GM12878 (cell line): ENCODE measurements around the gene CCDC194. TPM values are rescaled to one million over a fixed set of nuclear protein-coding genes. Genes with fewer than 3 reads are reported as not detected.
"Not testable (repeated sequence)": the region's sequence is repeated elsewhere in the genome, so short reads cannot be mapped to it uniquely, and the experiment has no call there.

Source experiments
- ATAC-seq: fragments of 200-7000 bp; cut with Tn5 transposase; 3 replicates; pipeline ENCODE4 v1.9.1; 2020; ENCODE audit warnings: mild to moderate bottlenecking, moderate library complexity
- BruUV-seq: library from RNA; stranded (reverse); fragments of 400-500 nt; replicated peaks from 2 replicates; lab custom pipeline; 2021; lab: Mats Ljungman, UMichigan
- CTCF ChIA-PET: fragments of 300-600 bp; sonication (Branson Sonifier 250); formaldehyde crosslinking; extraction: SDS; loops from one replicate; lab custom pipeline; 2021; ENCODE audit warnings: inconsistent platforms; lab: Yijun Ruan, JAX
- POLR2A ChIA-PET: fragments of 350-600 bp; formaldehyde crosslinking; extraction: SDS; loops from one replicate; lab custom pipeline; 2021; ENCODE audit warnings: inconsistent platforms; lab: Charles Lee
- RAD21 ChIA-PET: fragments of 300-600 bp; sonication (Branson Sonifier 250); formaldehyde crosslinking; loops from one replicate; lab custom pipeline; 2023; ENCODE audit warnings: antibody characterized with exemption; ENCODE audit not compliant: unreplicated experiment; lab: Charles Lee
- SMC1A ChIA-PET: fragments of 300-600 bp; sonication (Branson Sonifier 250); formaldehyde crosslinking; loops from one replicate; lab custom pipeline; 2023; ENCODE audit not compliant: unreplicated experiment, uncharacterized antibody; lab: Charles Lee
- DNase-seq: peaks from one replicate; pipeline ENCODE4 v3.0.0-alpha.2; 2011; ENCODE audit warnings: low read depth, low spot score
- FAIRE-seq: peaks from 3 replicates; lab custom pipeline; 2011; peaks lifted over from hg19 to GRCh38; lab: Jason Lieb, UNC
- H2AFZ ChIP-seq: 2 replicates; pipeline ENCODE4 v1.6.0; 2011; ENCODE audit warnings: low read depth, low read length, control low read depth; ENCODE audit not compliant: control insufficient read depth
- H3K27ac ChIP-seq: 2 replicates; pipeline ENCODE4 v1.5.1; 2011; ENCODE audit warnings: control low read depth; ENCODE audit not compliant: control insufficient read depth, insufficient read depth
- H3K27me3 ChIP-seq, 2 experiments: replicated peaks in 1 of 2; 2 replicates each; pipeline versions ENCODE4 v1.6.0 to v1.6.1; 2011; ENCODE audit warnings: low read length in 1 of 2; ENCODE audit not compliant: control insufficient read depth in 2 of 2, insufficient read depth in 2 of 2
- H3K36me3 ChIP-seq, 2 experiments: 2 replicates each; pipeline ENCODE4 v1.5.1; 2011; ENCODE audit warnings: low read length in 1 of 2; ENCODE audit not compliant: control insufficient read depth in 2 of 2, insufficient read depth in 2 of 2
- H3K4me1 ChIP-seq: 2 replicates; pipeline ENCODE4 v1.6.1; 2011; ENCODE audit warnings: mild to moderate bottlenecking, low read length, moderate library complexity, mixed read lengths; ENCODE audit not compliant: control insufficient read depth, insufficient read depth
- H3K4me2 ChIP-seq: 2 replicates; pipeline ENCODE4 v1.6.0; 2011; ENCODE audit warnings: control low read depth; ENCODE audit not compliant: control insufficient read depth, insufficient read depth
- H3K4me3 ChIP-seq: fragments of 200-600 bp; sonication (generic); 2 replicates; pipeline ENCODE4 v1.5.1; 2016
- H3K79me2 ChIP-seq: 2 replicates; pipeline ENCODE4 v1.6.0; 2011; ENCODE audit warnings: low read length; ENCODE audit not compliant: control insufficient read depth, insufficient read depth
- H3K9ac ChIP-seq: 2 replicates; pipeline ENCODE4 v1.8.0; 2011; ENCODE audit warnings: low read length, control low read depth, mixed read lengths; ENCODE audit not compliant: control insufficient read depth, insufficient read depth
- H3K9me3 ChIP-seq: replicated peaks from 3 replicates; pipeline ENCODE4 v1.5.1; 2011; ENCODE audit warnings: mild to moderate bottlenecking, low read length; ENCODE audit not compliant: control insufficient read depth, insufficient read depth
- H4K20me1 ChIP-seq: 2 replicates; pipeline ENCODE4 v1.6.0; 2011; ENCODE audit not compliant: control insufficient read depth, insufficient read depth
- BMI1 ChIP-seq: fragments of 450-650 bp; IDR thresholded peaks from 2 replicates; pipeline ENCODE4 v1.6.1; 2016; ENCODE audit warnings: mild to moderate bottlenecking, moderate library complexity, borderline replicate concordance
- ETV6 ChIP-seq, 2 experiments: fragments of 450-650 bp in 1 of 2; IDR thresholded peaks in 1 of 2; conservative IDR thresholded peaks in 1 of 2; 2 replicates each; pipeline ENCODE4 v1.6.1; 2014; ENCODE audit warnings: antibody characterized with exemption in 1 of 2, borderline replicate concordance in 1 of 2, low read depth in 1 of 2, mild to moderate bottlenecking in 1 of 2, moderate library complexity in 1 of 2
- FOXK2 ChIP-seq: fragments of 450-650 bp; IDR thresholded peaks from 2 replicates; pipeline ENCODE4 v1.6.1; 2017; ENCODE audit warnings: mild to moderate bottlenecking, moderate library complexity
- IKZF1 ChIP-seq: fragments of 450-650 bp; conservative IDR thresholded peaks from 2 replicates; pipeline ENCODE4 v1.6.1; 2017; ENCODE audit warnings: antibody characterized with exemption, mild to moderate bottlenecking
- LARP7 ChIP-seq: fragments of 450-650 bp; IDR thresholded peaks from 2 replicates; pipeline ENCODE4 v1.6.1; 2017; ENCODE audit warnings: mild to moderate bottlenecking
- NFXL1 ChIP-seq: fragments of 450-650 bp; IDR thresholded peaks from 2 replicates; pipeline ENCODE4 v1.6.1; 2017; ENCODE audit warnings: antibody characterized with exemption, mild to moderate bottlenecking, borderline replicate concordance
- SIN3A ChIP-seq: IDR thresholded peaks from 2 replicates; pipeline ENCODE4 v1.6.1; 2012; ENCODE audit warnings: low read depth, low read length, improper control_type of control experiment
- SUPT20H ChIP-seq: IDR thresholded peaks from 2 replicates; pipeline ENCODE4 v1.6.1; 2011; ENCODE audit warnings: low read depth, mild to moderate bottlenecking, low read length, moderate library complexity, borderline replicate concordance; ENCODE audit not compliant: control insufficient read depth
- ZNF592 ChIP-seq: fragments of 450-650 bp; IDR thresholded peaks from 2 replicates; pipeline ENCODE4 v1.6.1; 2017; ENCODE audit warnings: mild to moderate bottlenecking, moderate library complexity
- WGBS: methylation state at CpG from one replicate; pipeline ENCODE4 v1.1.6; 2016; ENCODE audit warnings: low lambda C conversion rate; ENCODE audit not compliant: insufficient replicate concordance, insufficient coverage; ENCODE audit errors: missing lambda C conversion rate; 5-methylcytosine and 5-hydroxymethylcytosine counted together
- in situ Hi-C: fragments of 300-500 bp; cut with MboI; formaldehyde crosslinking; loops from 9 replicates; pipeline ENCODE4 v1.14.3; 2018; ENCODE audit warnings: mixed read lengths
- intact Hi-C: fragments of 100-400 bp; cut with micrococcal nuclease; formaldehyde crosslinking; loops from one replicate; pipeline ENCODE4 v1.14.2; 2022; ENCODE audit not compliant: unreplicated experiment
- polyA plus RNA-seq, 11 experiments: library from polyadenylated mRNA; depleted of rRNA in 4 of 11; unstranded in 6 of 11; stranded (reverse) in 5 of 11; fragments of >200 nt; fragmentation: Nextera tagmentation in 4 of 11; fragmentation: Illumina TruSeq in 1 of 11; extraction: Ambion mirVana in 4 of 11; extraction: Trizol in 1 of 11; gene quantifications; 1 replicate in 1 of 11; 2 replicates in 10 of 11; pipeline versions ENCODE4 v1.2.1 to v1.2.3, GENCODE V29; 2011 to 2016; ENCODE audit warnings: inconsistent platforms in 2 of 11, missing spikeins in 2 of 11, low read depth in 1 of 11
- total RNA-seq, 4 experiments: library from RNA; depleted of rRNA in 3 of 4; stranded (reverse); fragments of >200 nt in 3 of 4; fragmentation: Illumina TruSeq in 1 of 4; extraction: Trizol in 1 of 4; gene quantifications; 2 replicates each; pipeline versions ENCODE4 v1.2.1 to v1.2.3, GENCODE V29; 2013 to 2021

The CCDC194 gene
- total and polyA plus RNA-seq, 10 of the 15 experiments (the other 5 are each of a cell fraction or from before 2014, with no cell fraction given): 0.07 to 3.4 (median 0.97) TPM

- TF ChIP-seq ZNF592 (no peak), LARP7 (no peak), SIN3A (no peak), BMI1 (no peak), ETV6 (conservative IDR thresholded peaks at IDR 0.05 in 1 of 2, IDR thresholded peaks at IDR 0.05 in 1 of 2; ENCODE audit: borderline replicate concordance in 1 of 2, low read depth in 1 of 2) (no peak), SUPT20H (no peak), NFXL1 (no peak), FOXK2 (no peak), IKZF1 (no peak)
Measured at GRCh38 chr19:17365361-17365760, 28.6 kb downstream of the CCDC194 start (continued).

GRCh38 chr19:17363852-17364605 lies 30.0 kb downstream of the CCDC194 start:
- H3K79me2 ChIP-seq, intact Hi-C loops, in situ Hi-C loops, H3K27me3 ChIP-seq, H2AFZ ChIP-seq, H3K4me1 ChIP-seq, DNase-seq, BruUV-seq, SMC1A ChIA-PET, H3K27ac ChIP-seq, RAD21 ChIA-PET, H3K9ac ChIP-seq, H4K20me1 ChIP-seq, H3K36me3 ChIP-seq, FAIRE-seq, POLR2A ChIA-PET, H3K9me3 ChIP-seq, H3K4me3 ChIP-seq, ATAC-seq, H3K4me2 ChIP-seq: not testable (repeated sequence)
- CTCF ChIA-PET: interaction anchor here (1.0 to 1.3 kb wide), 2 partner anchors 18 to 25 kb away, joined by 3 to 4 read pairs; no protein-coding TSS in a partner anchor
- WGBS: 78% methylated on average over 20 of the region's 20 CpGs
